ENCODE measurements around the gene MAST4. TPM values are rescaled to one million over a fixed set of nuclear protein-coding genes. Genes with fewer than 3 reads are reported as not detected.

The MAST4 gene
- total RNA-seq, 4 donors from 2014 or later = 19.5 to 44.1 (median 24.1) TPM

DNA sequence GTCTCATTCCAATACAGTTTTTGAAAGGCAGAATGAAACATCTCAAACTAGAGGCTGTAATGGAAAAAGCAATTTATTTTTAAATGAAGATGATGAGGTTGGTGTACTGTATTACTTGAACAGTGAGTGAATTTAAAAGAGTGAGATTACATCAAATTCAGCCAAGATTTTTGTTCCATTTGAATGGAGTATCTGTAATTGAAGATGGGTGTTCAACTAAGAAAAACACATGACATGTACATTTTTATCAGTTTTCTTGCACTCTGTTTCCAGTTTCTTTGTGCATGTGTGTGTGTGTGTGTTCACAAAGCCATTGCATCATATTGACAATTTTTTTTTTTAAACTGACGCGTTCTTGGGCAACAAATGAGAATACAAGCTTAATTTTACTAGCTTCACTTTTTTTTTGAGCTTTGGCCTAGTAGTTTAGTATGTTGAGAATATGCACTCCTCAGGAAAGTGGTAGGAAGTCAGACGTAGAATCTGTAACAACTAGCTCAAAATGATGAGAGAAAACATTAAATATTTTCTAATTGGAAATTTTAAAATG is 243.5 kb downstream of the MAST4 start:
- TF ChIP-seq, protein P1, sequence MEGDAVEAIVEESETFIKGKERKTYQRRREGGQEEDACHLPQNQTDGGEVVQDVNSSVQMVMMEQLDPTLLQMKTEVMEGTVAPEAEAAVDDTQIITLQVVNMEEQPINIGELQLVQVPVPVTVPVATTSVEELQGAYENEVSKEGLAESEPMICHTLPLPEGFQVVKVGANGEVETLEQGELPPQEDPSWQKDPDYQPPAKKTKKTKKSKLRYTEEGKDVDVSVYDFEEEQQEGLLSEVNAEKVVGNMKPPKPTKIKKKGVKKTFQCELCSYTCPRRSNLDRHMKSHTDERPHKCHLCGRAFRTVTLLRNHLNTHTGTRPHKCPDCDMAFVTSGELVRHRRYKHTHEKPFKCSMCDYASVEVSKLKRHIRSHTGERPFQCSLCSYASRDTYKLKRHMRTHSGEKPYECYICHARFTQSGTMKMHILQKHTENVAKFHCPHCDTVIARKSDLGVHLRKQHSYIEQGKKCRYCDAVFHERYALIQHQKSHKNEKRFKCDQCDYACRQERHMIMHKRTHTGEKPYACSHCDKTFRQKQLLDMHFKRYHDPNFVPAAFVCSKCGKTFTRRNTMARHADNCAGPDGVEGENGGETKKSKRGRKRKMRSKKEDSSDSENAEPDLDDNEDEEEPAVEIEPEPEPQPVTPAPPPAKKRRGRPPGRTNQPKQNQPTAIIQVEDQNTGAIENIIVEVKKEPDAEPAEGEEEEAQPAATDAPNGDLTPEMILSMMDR (IDR thresholded peaks at IDR 0.05) = no peak
- TF ChIP-seq EP300 (IDR thresholded peaks at IDR 0.05) (no peak), POLR2A (IDR thresholded peaks at IDR 0.05) (no peak)
- H3K4me1 ChIP-seq = no peaks in the 10 kb centered on the region
- 86 to 89% methylated on average over 3 of the region's 3 CpGs for WGBS, 2 donors

DNA sequence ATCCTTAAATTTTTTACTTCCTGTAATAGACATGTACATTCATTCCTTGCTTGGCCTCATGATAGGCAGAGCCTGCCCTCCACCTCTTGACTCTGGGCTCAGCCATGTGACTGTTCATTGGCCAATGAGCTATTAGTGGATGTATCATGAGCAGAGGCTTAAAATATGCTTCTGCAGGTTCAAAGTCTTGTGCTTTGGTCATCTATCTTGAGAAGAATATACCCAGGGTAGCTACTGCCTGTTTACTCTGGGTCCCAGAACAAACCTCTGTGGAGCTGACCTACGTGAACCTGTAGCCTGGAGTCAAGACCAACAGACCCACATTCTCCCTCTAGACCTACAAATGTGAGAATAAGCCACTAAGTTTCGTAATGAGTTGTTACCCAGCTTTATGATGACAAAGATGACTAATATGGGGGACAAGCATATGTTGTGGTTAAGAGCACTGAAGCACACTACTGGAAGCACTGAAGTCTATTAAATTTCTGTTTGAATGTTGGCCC is 244.4 kb downstream of the MAST4 start:
- Histone ChIP-seq H3K9me3 (no peaks in the 10 kb centered on the region), H3K4me3 (no peak overlapping the region), H3K27me3 (no peaks in the 10 kb centered on the region), H3K4me1 (no peaks in the 10 kb centered on the region), H3K27ac (no peak overlapping the region), H3K36me3 (no peaks in the 10 kb centered on the region)
- DNase-seq (ENCODE audit: low spot score in 2 of 2) = no peak
- no peak for TF ChIP-seq EP300 (IDR thresholded peaks at IDR 0.05)
- TF ChIP-seq, protein P1 (IDR thresholded peaks at IDR 0.05) = no peak
- TF ChIP-seq POLR2A (IDR thresholded peaks at IDR 0.05) = no peak
- 64 to 78% methylated on average over 2 of the region's 2 CpGs for WGBS, 2 donors

More for the DNA sequence above, 243.5 kb downstream of the MAST4 start:
- Histone ChIP-seq H3K27ac (no peak overlapping the region), H3K9me3 (no peaks in the 10 kb centered on the region), H3K36me3 (no peaks in the 10 kb centered on the region), H3K27me3 (no peaks in the 10 kb centered on the region), H3K4me3 (no peak overlapping the region)
- no peak for DNase-seq (ENCODE audit: low spot score in 2 of 2)

DNA sequence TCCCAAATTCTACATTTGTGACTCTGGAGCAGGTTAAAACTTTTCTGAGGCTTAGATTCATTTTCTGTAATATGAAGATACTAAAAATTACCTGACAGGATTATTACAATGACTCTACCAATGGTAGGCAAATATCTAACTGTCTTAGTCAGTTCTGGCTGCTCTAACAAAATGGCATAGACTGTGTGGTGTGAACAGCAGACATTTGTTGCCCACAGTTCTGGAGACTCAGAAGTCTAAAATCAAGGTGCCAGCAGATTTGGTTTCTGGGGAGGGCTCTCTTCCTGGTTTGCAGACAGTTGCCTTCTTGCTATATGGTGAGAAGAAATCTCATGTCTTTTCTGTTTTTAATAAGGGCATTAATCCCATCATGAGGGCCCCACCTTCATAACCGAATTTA is 245.1 kb downstream of the MAST4 start:
- DNase-seq (ENCODE audit: low spot score in 2 of 2) = no peak
- 82 to 83% methylated on average over 1 of the region's 1 CpG for WGBS, 2 donors
- H3K4me1 ChIP-seq = no peaks in the 10 kb centered on the region
- no peaks in the 10 kb centered on the region for H3K27me3 ChIP-seq
- H3K27ac ChIP-seq = no peak overlapping the region
- H3K36me3 ChIP-seq = no peaks in the 10 kb centered on the region
- no peak overlapping the region for H3K4me3 ChIP-seq
- TF ChIP-seq, protein P1 (IDR thresholded peaks at IDR 0.05) = no peak
- no peak for TF ChIP-seq EP300 (IDR thresholded peaks at IDR 0.05)
- TF ChIP-seq POLR2A (IDR thresholded peaks at IDR 0.05) = no peak
- H3K9me3 ChIP-seq = no peaks in the 10 kb centered on the region

DNA sequence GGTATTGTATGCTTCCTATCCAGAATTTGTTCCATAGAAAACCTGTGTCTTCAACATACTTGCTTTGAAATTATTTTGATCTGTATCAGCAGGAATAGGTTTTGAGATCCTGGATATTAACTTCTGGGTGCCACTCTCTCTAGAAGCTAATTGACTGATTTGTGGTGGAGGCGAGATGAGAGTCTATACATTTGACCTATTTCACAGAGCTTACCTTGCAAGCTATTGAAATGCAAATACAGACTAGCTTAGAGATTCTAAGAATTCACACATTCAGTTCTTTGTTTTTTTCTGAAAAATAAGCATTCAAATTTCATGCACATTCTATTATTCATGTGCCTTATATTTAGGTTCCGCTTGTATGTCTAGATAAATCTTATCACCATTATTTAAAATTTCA is 246.3 kb downstream of the MAST4 start:
- 97 to 98% methylated on average over 2 of the region's 2 CpGs for WGBS, 2 donors
- no peak for DNase-seq (ENCODE audit: low spot score in 2 of 2)
- Histone ChIP-seq H3K4me3 (no peak overlapping the region), H3K27me3 (no peaks in the 10 kb centered on the region), H3K9me3 (no peaks in the 10 kb centered on the region), H3K36me3 (no peaks in the 10 kb centered on the region), H3K27ac (no peak overlapping the region), H3K4me1 (no peaks in the 10 kb centered on the region)
- TF ChIP-seq, protein P1 (IDR thresholded peaks at IDR 0.05) = no peak
- TF ChIP-seq POLR2A (IDR thresholded peaks at IDR 0.05) (no peak), EP300 (IDR thresholded peaks at IDR 0.05) (no peak)

DNA sequence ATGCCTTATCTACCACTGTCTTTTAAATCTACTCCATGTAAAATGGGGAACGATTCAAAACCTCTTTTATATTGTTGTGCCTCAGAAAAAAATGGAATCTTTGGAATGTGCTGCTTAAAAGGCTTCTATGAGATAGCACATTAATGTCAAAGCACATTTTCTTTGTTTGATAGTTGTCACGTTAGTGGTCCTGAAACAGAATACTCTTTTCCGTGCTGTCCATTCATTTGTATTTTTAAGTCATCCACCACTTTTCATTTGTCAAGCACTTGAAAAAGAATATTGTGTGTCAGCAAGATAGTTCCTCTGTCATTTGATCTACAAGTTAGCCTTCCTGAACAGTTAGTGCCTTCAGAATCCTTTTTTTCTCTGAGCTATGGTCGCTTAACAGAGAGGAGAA is 246.9 kb downstream of the MAST4 start:
- no peak for DNase-seq (ENCODE audit: low spot score in 2 of 2)
- Histone ChIP-seq H3K27me3 (no peaks in the 10 kb centered on the region), H3K4me3 (no peak overlapping the region), H3K27ac (no peak overlapping the region), H3K9me3 (no peaks in the 10 kb centered on the region), H3K4me1 (no peaks in the 10 kb centered on the region), H3K36me3 (no peaks in the 10 kb centered on the region)
- TF ChIP-seq EP300 (IDR thresholded peaks at IDR 0.05) (no peak), POLR2A (IDR thresholded peaks at IDR 0.05) (no peak)
- TF ChIP-seq, protein P1 (IDR thresholded peaks at IDR 0.05) = no peak
- 35% methylated on average over 4 of the region's 4 CpGs for WGBS, 2 donors

All from tibial nerve (tissue), 4 donors.